Astrocyte of the cerebellum (primary cell): Measurements from ENCODE around the gene MYL10.

ENCODE experiments used
- DNase-seq: peaks from one replicate; pipeline ENCODE4 v3.0.0-alpha.2; 2011; ENCODE audit warnings: low read depth
- H3K4me3 ChIP-seq: 2 replicates; pipeline ENCODE4 v1.5.1; 2011; ENCODE audit warnings: mild to moderate bottlenecking, low read depth, low read length, moderate library complexity
- CTCF ChIP-seq: IDR thresholded peaks from 2 replicates; pipeline ENCODE4 v1.5.1; 2012; ENCODE audit warnings: low read length, low read depth, moderate library complexity, mild to moderate bottlenecking; ENCODE audit errors: missing control alignments
- in situ Hi-C: cut with HindIII; loops from 2 replicates; pipeline ENCODE4 v1.10.0; 2017; ENCODE audit warnings: low sequenced_read_pairs

MYL10 gene

DNA sequence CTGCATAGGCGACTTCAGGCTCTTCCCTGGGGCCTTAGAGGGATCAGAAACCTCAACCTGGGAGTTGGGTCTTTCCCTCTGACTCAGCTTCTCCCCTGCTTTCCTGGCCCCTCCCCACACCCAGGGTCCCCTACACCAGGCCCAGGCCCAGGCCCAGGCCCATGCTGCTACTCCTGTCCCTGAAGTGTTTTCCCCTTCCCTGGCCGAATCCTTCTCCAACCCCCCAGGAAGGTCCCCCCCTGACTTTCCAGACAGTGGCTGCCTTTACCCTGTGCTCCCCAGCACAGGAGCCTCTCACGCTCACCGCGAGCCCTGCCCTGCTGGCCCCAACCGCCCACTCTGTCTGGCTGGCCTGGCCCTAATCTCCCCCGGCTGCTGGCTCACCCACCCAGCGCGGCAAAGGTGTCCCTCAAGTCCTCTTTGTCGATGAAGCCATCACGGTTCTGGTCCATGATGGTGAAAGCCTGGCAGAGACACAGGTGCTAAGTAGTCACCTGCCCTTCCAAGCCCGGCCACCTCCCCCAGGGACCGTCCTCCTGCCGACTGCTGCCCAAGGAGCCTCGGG lies 6.4 kb downstream of the MYL10 start:
- DNase-seq: no peak
- in situ Hi-C loops: no loop called here
- H3K4me3 ChIP-seq: no peak overlapping the region
- no peak for TF ChIP-seq CTCF

DNA sequence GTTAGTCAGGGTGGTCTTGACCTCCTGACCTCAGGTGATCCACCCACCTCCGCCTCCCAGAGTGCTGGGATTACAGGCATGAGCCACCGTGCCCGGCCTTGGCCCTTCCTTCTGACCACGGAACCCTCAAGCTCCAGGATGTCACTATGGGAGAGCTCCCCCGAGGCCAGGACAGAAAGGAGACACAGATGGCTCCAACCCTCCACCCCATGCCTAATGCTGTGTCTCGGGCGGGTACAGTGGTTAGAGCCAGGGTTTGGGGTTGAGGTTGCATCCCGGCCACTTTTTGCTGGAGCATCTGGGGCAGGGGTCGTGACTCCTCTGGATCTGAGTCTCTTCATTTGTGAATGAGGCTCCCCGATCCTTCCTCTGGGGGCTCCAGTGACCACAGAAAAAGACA lies 8.1 kb downstream of the MYL10 start:
- in situ Hi-C loops: no loop called here
- no peak overlapping the region for H3K4me3 ChIP-seq
- no peak for TF ChIP-seq CTCF
- DNase-seq: no peak

- in situ Hi-C loops: no loop called here
- H3K4me3 ChIP-seq: no peak overlapping the region
- no peak for DNase-seq
- no peak for TF ChIP-seq CTCF
These were observed 8.7 kb downstream of the MYL10 start for GRCh38 chr7:101620395-101620794.

DNA sequence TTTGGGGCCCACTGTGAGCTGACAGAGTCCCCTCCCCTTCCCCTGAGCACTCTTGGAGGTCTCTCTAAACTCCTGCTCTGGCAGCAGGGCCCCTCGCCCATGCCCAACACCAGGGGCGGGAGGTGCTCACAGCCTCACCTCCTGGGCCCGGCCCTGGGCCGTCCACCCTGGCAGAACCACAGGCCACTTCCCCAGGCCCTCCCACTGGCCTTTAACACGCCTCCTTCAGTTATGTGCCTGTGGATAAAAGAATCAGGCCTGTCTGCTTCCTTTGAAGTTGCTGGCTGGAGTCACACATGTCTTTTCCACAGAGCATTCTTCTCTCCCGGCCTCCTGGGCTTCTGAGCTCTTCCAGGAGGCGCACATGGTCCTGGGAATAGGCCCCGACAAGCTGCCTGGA lies 10.2 kb downstream of the MYL10 start:
- DNase-seq: no peak
- TF ChIP-seq CTCF: no peak
- in situ Hi-C loops: no loop called here

DNA sequence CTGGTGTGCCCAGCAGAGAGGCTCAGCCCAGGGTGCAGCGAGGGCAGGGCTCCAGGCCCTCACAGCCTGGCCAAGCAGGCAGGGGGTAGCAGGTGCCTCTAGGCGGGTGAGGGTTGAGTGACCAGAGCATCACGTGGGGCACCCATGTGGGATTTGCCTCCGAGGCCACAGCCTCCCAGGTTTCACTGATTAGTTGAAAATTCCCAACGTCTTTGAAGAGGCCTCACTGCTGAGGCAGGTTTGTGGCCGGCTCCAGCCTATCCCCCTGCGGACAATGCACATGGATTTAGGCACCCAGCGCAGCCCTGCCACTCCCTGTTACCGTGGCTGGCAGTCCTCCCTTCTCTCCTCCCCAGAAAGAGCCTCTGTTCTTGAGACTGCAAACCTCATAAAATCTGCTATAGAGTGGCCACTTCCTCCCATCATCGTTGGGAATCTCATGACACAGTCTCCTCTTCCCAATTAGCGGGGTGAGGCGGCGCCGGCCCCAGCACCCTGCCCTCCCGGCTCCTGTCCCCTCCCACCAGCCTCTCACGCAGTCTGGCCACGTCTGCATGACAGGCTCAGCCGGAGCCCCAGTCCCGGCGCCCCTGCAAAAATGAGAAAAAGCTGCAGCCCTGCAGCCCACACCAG lies 10.8 kb downstream of the MYL10 start:
- DNase-seq: no peak
- H3K4me3 ChIP-seq: no peak overlapping the region
- in situ Hi-C loops: no loop called here
- no peak for TF ChIP-seq CTCF

More for the DNA sequence above, 10.2 kb downstream of the MYL10 start:
- no peak overlapping the region for H3K4me3 ChIP-seq

GRCh38 chr7:101617451-101618206 lies 11.5 kb downstream of the MYL10 start:
- no peak for TF ChIP-seq CTCF
- in situ Hi-C loops: no loop called here
- no peak overlapping the region for H3K4me3 ChIP-seq
- DNase-seq: no peak
